Heart right ventricle (tissue), 16 donors: ENCODE results near the gene IKZF2. TPM values are rescaled to one million over a fixed set of nuclear protein-coding genes. Genes with fewer than 3 reads are reported as not detected.

Experiments
- ATAC-seq, 8 donors: fragments of 200-7000 bp; cut with Tn5 transposase; one replicate each; pipeline ENCODE4 v1.9.1; 2020; ENCODE audit warnings: mild to moderate bottlenecking in 8 of 8, moderate library complexity in 8 of 8, moderate number of reproducible peaks in 1 of 8
- DNase-seq, 2 donors: peaks; one replicate each; pipeline ENCODE4 v3.0.0-alpha.2; 2020
- H3K27ac ChIP-seq, 10 donors: fragments of 200-600 bp; sonication (generic) in 2 of 10; one replicate each; pipeline versions ENCODE4 v1.5.0 to v1.8.0; 2020 to 2022; ENCODE audit warnings: mild to moderate bottlenecking in 3 of 10
- H3K27me3 ChIP-seq, 7 donors: fragments of 200-600 bp; one replicate each; pipeline ENCODE4 v1.8.0; 2021 to 2022; ENCODE audit warnings: mild to moderate bottlenecking in 2 of 7
- H3K36me3 ChIP-seq, 9 donors: fragments of 200-600 bp; sonication (generic) in 1 of 9; one replicate each; pipeline versions ENCODE4 v1.5.0 to v1.8.0; 2020 to 2022; ENCODE audit warnings: mild to moderate bottlenecking in 2 of 9
- H3K4me1 ChIP-seq, 9 donors: fragments of 200-600 bp; sonication (generic) in 1 of 9; one replicate each; pipeline versions ENCODE4 v1.5.0 to v1.8.0; 2020 to 2022; ENCODE audit warnings: mild to moderate bottlenecking in 4 of 9
- H3K4me3 ChIP-seq, 10 donors: fragments of 200-600 bp; sonication (generic) in 2 of 10; one replicate each; pipeline versions ENCODE4 v1.5.0 to v1.8.0; 2020 to 2022; ENCODE audit warnings: mild to moderate bottlenecking in 7 of 10, moderate library complexity in 2 of 10
- H3K9me3 ChIP-seq, 11 donors: fragments of 200-600 bp in 10 of 11; sonication (generic) in 2 of 11; one replicate each; pipeline versions ENCODE4 v1.5.0 to v1.8.0; 2013 to 2022; ENCODE audit warnings: mild to moderate bottlenecking in 2 of 11, control low read depth in 1 of 11, moderate library complexity in 1 of 11
- CTCF ChIP-seq, 9 donors: fragments of 200-600 bp; sonication (generic) in 2 of 9; IDR thresholded peaks; one replicate each; pipeline versions ENCODE4 v1.5.0 to v1.8.0; 2021 to 2022; ENCODE audit warnings: antibody characterized with exemption in 9 of 9, mild to moderate bottlenecking in 5 of 9, moderate library complexity in 1 of 9
- WGBS, 2 donors: extraction: QIAGEN DNeasy Blood & Tissue Kit; methylation state at CpG; one replicate each; pipeline ENCODE4 v1.1.7; 2013; ENCODE audit warnings: inconsistent platforms in 1 of 2; 5-methylcytosine and 5-hydroxymethylcytosine counted together
- intact Hi-C, 10 donors: fragments of 100-400 bp; cut with DNase I; formaldehyde crosslinking; loops; one replicate each; pipeline versions ENCODE4 v1.11.1 to v1.14.2; 2022
- polyA plus RNA-seq, 2 donors: library from polyadenylated mRNA; stranded (reverse); fragments of 200-250 nt; gene quantifications; one replicate each; pipeline ENCODE4 v1.2.3, GENCODE V29; 2013
- total RNA-seq, 10 donors: library from RNA; stranded (reverse); fragmentation: NEBNext Ultra II Directional in 3 of 10; extraction: Animal tissue kit (Norgen Biotek cat#: 25700) in 3 of 10; gene quantifications; one replicate each; pipeline versions ENCODE4 v1.2.1 to v1.2.4, GENCODE V29; 2021 to 2023
- donor health status: Arrhythmogenic right ventricular cardiomyopathy.
- donor health status: ischemic (EF 13 %, LVEDD 7.1; RV severe dilation, severe dysfunction).
- donor health status: healthy with polysubstance abuse.
- donor health status: DM: no; HTN: yes; CAD: no.
- donor health status: DM: no; HTN: no; CAD: no.
- donor health status: ischemic (EF 25% LVEDD 6.9; RV normal size, moderate dysfunction).
- donor health status: ischemic (EF 25% LVEDD 5.7; RV mildly dilated, moderate dysfunction).
- donor health status: healthy.
- donor health status: DM: yes; HTN: yes; CAD: no.
- donor health status: Ischemic cardiomyopathy.
- donor health status: ischemic (EF 35%, LVEDD 5.7; RV mildly dilated, moderate dysfunction).
- donor health status: nonischemic (EF 11% LVEDD 7.7; RV severe dilation, severe dysfunction).
- donor health status: DM: yes; HTN: yes; CAD: no.
- donor health status: PGD.
- donor health status: ischemic (EF 29% LVEDD 5.4; RV normal size, mild dysfunction).
- donor health status: nonischemic (EF 23%, LVEDD 6.1; RV moderate dilation, normal function).

Gene IKZF2
- total and polyA plus RNA-seq, 12 donors = 0.36 to 8.1 (median 5.9) TPM

- Histone ChIP-seq H3K9me3 (peaks cover 0 to 9% (median 0%) of the 10 kb centered on the region in 11 donors), H3K36me3 (peaks cover 0 to 22% (median 0%) of the 10 kb centered on the region in 9 donors), H3K4me1 (peaks cover 0 to 8% (median 2%) of the 10 kb centered on the region in 9 donors), H3K27me3 (no peaks in the 10 kb centered on the region), H3K27ac (no peak overlapping the region), H3K4me3 (no peak overlapping the region)
- TF ChIP-seq CTCF (IDR thresholded peaks at IDR 0.05) = no peak
- intact Hi-C loops = loop anchor here in 1 of 10 donors (2.0 kb wide), 1 partner anchor 55 kb away; no protein-coding TSS in a partner anchor
- no peak for ATAC-seq
- no peak for DNase-seq
- 70 to 72% methylated on average over 5 of the region's 5 CpGs for WGBS, 2 donors
These were observed 144.0 kb downstream of the IKZF2 start for GRCh38 chr2:213007290-213007838.

- peaks cover 0 to 10% (median 0%) of the 10 kb centered on the region in 9 donors for H3K36me3 ChIP-seq
These were observed 147.1 kb downstream of the IKZF2 start for GRCh38 chr2:213004197-213004821.

GRCh38 chr2:213002383-213002782 lies 149.0 kb downstream of the IKZF2 start:
- intact Hi-C loops = no loop called here
- no peaks in the 10 kb centered on the region for H3K9me3 ChIP-seq
- DNase-seq = no peak

More at GRCh38 chr2:213004197-213004821, 147.1 kb downstream of the IKZF2 start:
- no peak for DNase-seq
- Histone ChIP-seq H3K4me3 (no peak overlapping the region), H3K9me3 (no peaks in the 10 kb centered on the region), H3K27ac (no peak overlapping the region), H3K27me3 (no peaks in the 10 kb centered on the region), H3K4me1 (peaks cover 0 to 28% (median 18%) of the 10 kb centered on the region in 9 donors)
- TF ChIP-seq CTCF (IDR thresholded peaks at IDR 0.05) = no peak
- ATAC-seq = no peak
- intact Hi-C loops = no loop called here
- 78 to 81% methylated on average over 5 of the region's 5 CpGs for WGBS, 2 donors

More at GRCh38 chr2:213002383-213002782, 149.0 kb downstream of the IKZF2 start:
- Histone ChIP-seq H3K27ac (peak overlapping the region in 1 of 10 donors; percentile 41), H3K36me3 (peaks cover 0 to 6% (median 0%) of the 10 kb centered on the region in 9 donors), H3K27me3 (no peaks in the 10 kb centered on the region), H3K4me1 (peaks cover 0 to 28% (median 18%) of the 10 kb centered on the region in 9 donors), H3K4me3 (no peak overlapping the region)
- no peak for TF ChIP-seq CTCF (IDR thresholded peaks at IDR 0.05)
- no peak for ATAC-seq
